HL-60 (cell line): Measurements from ENCODE around the gene TUT4.

Experiments
- DNase-seq, 2 experiments: peaks; one replicate each; pipeline ENCODE4 v3.0.0-alpha.2; 2010 to 2020; ENCODE audit warnings: low read depth in 1 of 2, low spot score in 1 of 2
- H3K27ac ChIP-seq: fragments of 250-450 bp; sonication (Bioruptor Pico); replicated peaks from 2 replicates; pipeline ENCODE4 v1.5.1; 2020; ENCODE audit warnings: mild to moderate bottlenecking, moderate library complexity
- H3K27me3 ChIP-seq: fragments of 250-450 bp; sonication (Bioruptor Pico); 2 replicates; pipeline ENCODE4 v1.5.1; 2021; ENCODE audit warnings: mild to moderate bottlenecking, moderate library complexity; ENCODE audit not compliant: insufficient read depth, poor library complexity, severe bottlenecking
- H3K4me3 ChIP-seq: replicated peaks from 2 replicates; pipeline ENCODE4 v1.5.1; 2011; ENCODE audit warnings: mild to moderate bottlenecking, control low read depth, low read length; ENCODE audit not compliant: insufficient read depth
- GABPA ChIP-seq: IDR thresholded peaks from 2 replicates; pipeline ENCODE4 v1.6.1; 2012; ENCODE audit warnings: low read depth
- POLR2AphosphoS5 ChIP-seq: IDR thresholded peaks from 2 replicates; pipeline ENCODE4 v1.6.1; 2012; ENCODE audit warnings: low read depth
- REST ChIP-seq: IDR thresholded peaks from 2 replicates; pipeline ENCODE4 v1.6.1; 2012; ENCODE audit warnings: low read depth; ENCODE audit not compliant: insufficient replicate concordance
- SPI1 ChIP-seq: IDR thresholded peaks from 2 replicates; pipeline ENCODE4 v1.6.1; 2012; ENCODE audit warnings: low read depth, mild to moderate bottlenecking, borderline replicate concordance
- TF ChIP-seq, protein P1 (sequence below): IDR thresholded peaks from one replicate; pipeline ENCODE4 v1.5.1; 2011; ENCODE audit warnings: low read length, control low read depth, inconsistent platforms; ENCODE audit not compliant: insufficient read depth

The TUT4 gene

DNA sequence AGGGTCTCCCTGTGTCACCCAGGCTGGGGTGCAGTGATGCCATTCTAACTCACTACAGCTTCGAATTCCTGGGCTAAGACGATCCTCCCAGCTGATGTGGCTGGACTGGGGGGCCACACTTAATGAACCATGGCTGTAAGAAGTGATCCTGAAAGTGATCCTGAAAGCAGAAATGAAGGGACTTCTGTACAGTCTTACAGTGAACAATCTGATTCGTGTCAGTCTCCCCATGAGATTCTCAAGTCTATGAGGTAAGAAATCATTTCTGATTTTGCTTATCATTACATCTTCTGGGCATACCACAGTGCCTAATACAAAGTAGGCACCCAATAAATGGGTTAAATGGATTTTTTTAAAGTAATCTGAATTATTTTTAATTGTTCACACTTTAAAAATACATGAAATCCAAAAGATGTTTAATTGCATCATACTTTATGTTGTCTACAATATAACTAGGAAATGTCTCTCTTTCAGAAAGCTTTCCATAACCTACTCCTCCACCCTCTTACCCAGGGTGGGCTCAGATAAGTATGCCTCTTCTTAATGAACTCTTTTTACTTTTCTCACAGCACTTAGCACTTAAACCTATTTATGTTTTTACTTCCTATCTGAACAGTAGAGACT, 21.5 kb downstream of the TUT4 start:
- Histone ChIP-seq H3K27me3 (no peaks in the 10 kb centered on the region), H3K4me3 (no peak overlapping the region), H3K27ac (no peak overlapping the region)
- DNase-seq = no peak
- TF ChIP-seq GABPA = no peak
- no peak for TF ChIP-seq POLR2AphosphoS5
- TF ChIP-seq, protein P1, sequence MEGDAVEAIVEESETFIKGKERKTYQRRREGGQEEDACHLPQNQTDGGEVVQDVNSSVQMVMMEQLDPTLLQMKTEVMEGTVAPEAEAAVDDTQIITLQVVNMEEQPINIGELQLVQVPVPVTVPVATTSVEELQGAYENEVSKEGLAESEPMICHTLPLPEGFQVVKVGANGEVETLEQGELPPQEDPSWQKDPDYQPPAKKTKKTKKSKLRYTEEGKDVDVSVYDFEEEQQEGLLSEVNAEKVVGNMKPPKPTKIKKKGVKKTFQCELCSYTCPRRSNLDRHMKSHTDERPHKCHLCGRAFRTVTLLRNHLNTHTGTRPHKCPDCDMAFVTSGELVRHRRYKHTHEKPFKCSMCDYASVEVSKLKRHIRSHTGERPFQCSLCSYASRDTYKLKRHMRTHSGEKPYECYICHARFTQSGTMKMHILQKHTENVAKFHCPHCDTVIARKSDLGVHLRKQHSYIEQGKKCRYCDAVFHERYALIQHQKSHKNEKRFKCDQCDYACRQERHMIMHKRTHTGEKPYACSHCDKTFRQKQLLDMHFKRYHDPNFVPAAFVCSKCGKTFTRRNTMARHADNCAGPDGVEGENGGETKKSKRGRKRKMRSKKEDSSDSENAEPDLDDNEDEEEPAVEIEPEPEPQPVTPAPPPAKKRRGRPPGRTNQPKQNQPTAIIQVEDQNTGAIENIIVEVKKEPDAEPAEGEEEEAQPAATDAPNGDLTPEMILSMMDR = no peak
- TF ChIP-seq SPI1 = no peak
- TF ChIP-seq REST = no peak

DNA sequence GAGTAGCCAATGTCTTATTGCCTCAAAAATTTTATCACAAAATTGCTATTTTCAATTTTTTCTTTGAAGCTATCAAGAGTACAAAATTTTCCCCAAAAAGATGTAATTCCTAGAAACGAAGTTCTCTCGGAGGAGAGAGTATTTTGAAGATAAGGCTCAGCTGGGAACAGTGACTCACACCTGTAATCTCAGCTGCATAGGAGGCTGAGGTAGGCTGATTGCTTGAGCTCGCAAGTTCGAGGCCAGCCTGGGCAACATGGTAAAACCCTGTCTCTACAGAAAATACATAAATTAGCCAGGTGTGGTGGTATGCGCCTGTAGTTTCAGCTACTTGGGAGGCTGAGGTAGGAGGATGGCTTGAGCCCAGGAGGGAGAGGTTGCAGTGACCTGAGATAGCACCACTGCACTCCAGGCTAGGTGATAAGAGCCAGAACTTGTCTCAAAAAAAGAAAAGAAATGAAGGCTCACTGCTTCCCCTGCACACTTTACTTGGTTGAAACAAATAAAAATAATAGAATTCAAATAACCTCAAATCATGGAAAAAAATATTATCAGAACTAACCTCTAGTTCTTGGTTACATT, 22.2 kb downstream of the TUT4 start:
- no peak overlapping the region for H3K4me3 ChIP-seq
- no peak for TF ChIP-seq SPI1
- TF ChIP-seq POLR2AphosphoS5 = no peak
- TF ChIP-seq, protein P1 = no peak
- TF ChIP-seq GABPA = no peak
- TF ChIP-seq REST = no peak
- DNase-seq = no peak
- no peaks in the 10 kb centered on the region for H3K27me3 ChIP-seq
- H3K27ac ChIP-seq = no peak overlapping the region

- H3K27ac ChIP-seq = no peak overlapping the region
- H3K27me3 ChIP-seq = no peaks in the 10 kb centered on the region
- no peak overlapping the region for H3K4me3 ChIP-seq
- TF ChIP-seq POLR2AphosphoS5 = no peak
- no peak for TF ChIP-seq REST
- TF ChIP-seq GABPA = no peak
- TF ChIP-seq SPI1 = no peak
- TF ChIP-seq, protein P1 = no peak
- no peak for DNase-seq
Measured at GRCh38 chr1:52523376-52523775, 29.5 kb downstream of the TUT4 start.
